ENCODE results near the gene TMCO4. TPM values are rescaled to one million over a fixed set of nuclear protein-coding genes. Genes with fewer than 3 reads are reported as not detected.

TMCO4 gene
- total RNA-seq, 1 donor from 2014 or later, result 28.7 TPM

GRCh38 chr1:19750101-19750881, 49.4 kb downstream of the TMCO4 start:
- H3K4me3 ChIP-seq, result no peak overlapping the region
- H3K9me3 ChIP-seq, result no peaks in the 10 kb centered on the region
- peaks cover 0 to 46% of the 10 kb centered on the region in 2 donors for H3K36me3 ChIP-seq
- TF ChIP-seq POLR2AphosphoS5 (IDR thresholded peaks at IDR 0.05; ENCODE audit: insufficient read depth in 1 of 2, low read depth in 1 of 2) (no peak), CTCF (IDR thresholded peaks at IDR 0.05) (no peak), POLR2A (IDR thresholded peaks at IDR 0.05) (no peak)
- no peaks in the 10 kb centered on the region for H3K4me1 ChIP-seq
- DNase-seq (ENCODE audit: extremely low spot score in 2 of 2), result no peak
- H3K27ac ChIP-seq, result no peak overlapping the region
- intact Hi-C loops (cut with DNase I), result no loop called here
- no peaks in the 10 kb centered on the region for H3K27me3 ChIP-seq

GRCh38 chr1:19749685-19750084, 50.0 kb downstream of the TMCO4 start:
- TF ChIP-seq POLR2A (IDR thresholded peaks at IDR 0.05) (no peak), CTCF (IDR thresholded peaks at IDR 0.05) (no peak), POLR2AphosphoS5 (IDR thresholded peaks at IDR 0.05; ENCODE audit: insufficient read depth in 1 of 2, low read depth in 1 of 2) (no peak)
- no peak for DNase-seq (ENCODE audit: extremely low spot score in 2 of 2)
- intact Hi-C loops (cut with DNase I), result no loop called here
- Histone ChIP-seq H3K27me3 (no peaks in the 10 kb centered on the region), H3K36me3 (peaks cover 0 to 50% of the 10 kb centered on the region in 2 donors), H3K9me3 (no peaks in the 10 kb centered on the region), H3K27ac (no peak overlapping the region), H3K4me3 (no peak overlapping the region), H3K4me1 (no peaks in the 10 kb centered on the region)

GRCh38 chr1:19747761-19748160, 52.0 kb downstream of the TMCO4 start:
- Histone ChIP-seq H3K4me1 (no peaks in the 10 kb centered on the region), H3K4me3 (no peak overlapping the region), H3K36me3 (peaks cover 0 to 38% of the 10 kb centered on the region in 2 donors), H3K9me3 (no peaks in the 10 kb centered on the region), H3K27me3 (no peaks in the 10 kb centered on the region), H3K27ac (no peak overlapping the region)
- intact Hi-C loops (cut with DNase I), result no loop called here
- TF ChIP-seq CTCF (IDR thresholded peaks at IDR 0.05) (no peak), POLR2A (IDR thresholded peaks at IDR 0.05) (no peak), POLR2AphosphoS5 (IDR thresholded peaks at IDR 0.05; ENCODE audit: insufficient read depth in 1 of 2, low read depth in 1 of 2) (no peak)
- no peak for DNase-seq (ENCODE audit: extremely low spot score in 2 of 2)

- Histone ChIP-seq H3K9me3 (no peaks in the 10 kb centered on the region), H3K27me3 (no peaks in the 10 kb centered on the region), H3K4me3 (no peak overlapping the region), H3K27ac (no peak overlapping the region), H3K4me1 (no peaks in the 10 kb centered on the region), H3K36me3 (peaks cover 0 to 32% of the 10 kb centered on the region in 2 donors)
- intact Hi-C loops (cut with DNase I), result no loop called here
- TF ChIP-seq CTCF (IDR thresholded peaks at IDR 0.05), result no peak
- TF ChIP-seq POLR2AphosphoS5 (IDR thresholded peaks at IDR 0.05; ENCODE audit: insufficient read depth in 1 of 2, low read depth in 1 of 2), result no peak
- TF ChIP-seq POLR2A (IDR thresholded peaks at IDR 0.05), result no peak
- DNase-seq (ENCODE audit: extremely low spot score in 2 of 2), result no peak
These were observed 54.8 kb downstream of the TMCO4 start for GRCh38 chr1:19744886-19745285.

GRCh38 chr1:19744335-19744743, 55.4 kb downstream of the TMCO4 start:
- no peak for DNase-seq (ENCODE audit: extremely low spot score in 2 of 2)
- no peak for TF ChIP-seq CTCF (IDR thresholded peaks at IDR 0.05)
- no peak for TF ChIP-seq POLR2A (IDR thresholded peaks at IDR 0.05)
- no peak for TF ChIP-seq POLR2AphosphoS5 (IDR thresholded peaks at IDR 0.05; ENCODE audit: insufficient read depth in 1 of 2, low read depth in 1 of 2)
- no peaks in the 10 kb centered on the region for H3K27me3 ChIP-seq
- H3K27ac ChIP-seq, result no peak overlapping the region
- H3K4me1 ChIP-seq, result no peaks in the 10 kb centered on the region
- no peak overlapping the region for H3K4me3 ChIP-seq
- no peaks in the 10 kb centered on the region for H3K9me3 ChIP-seq
- intact Hi-C loops (cut with DNase I), result no loop called here
- H3K36me3 ChIP-seq, result peaks cover 0 to 28% of the 10 kb centered on the region in 2 donors
